Trophoblast cell (in vitro differentiated cells and primary cell): ENCODE measurements around the gene CCDC3.
A peak's percentile ranks its signal among the peaks of the same experiment; 100 is the strongest.

Source experiments
- DNase-seq, 2 donors: peaks; one replicate each; pipeline ENCODE4 v3.0.0-alpha.2; 2016
- H2AFZ ChIP-seq: 2 replicates; pipeline ENCODE4 v1.6.1; 2013; ENCODE audit warnings: low read length, moderate library complexity, mild to moderate bottlenecking; ENCODE audit not compliant: insufficient read depth, poor library complexity
- H2AK5ac ChIP-seq: 2 replicates; pipeline ENCODE4 v1.6.1; 2013; ENCODE audit warnings: mild to moderate bottlenecking, low read length
- H2BK120ac ChIP-seq: 2 replicates; pipeline ENCODE4 v1.6.1; 2013; ENCODE audit warnings: low read length, mild to moderate bottlenecking, moderate library complexity; ENCODE audit not compliant: insufficient read depth, poor library complexity
- H2BK12ac ChIP-seq: 2 replicates; pipeline ENCODE4 v1.6.1; 2013; ENCODE audit warnings: mild to moderate bottlenecking, low read length, moderate library complexity
- H2BK5ac ChIP-seq: 2 replicates; pipeline ENCODE4 v1.6.1; 2013; ENCODE audit warnings: low read length, low read depth, moderate library complexity, mild to moderate bottlenecking; ENCODE audit not compliant: poor library complexity
- H3K14ac ChIP-seq: 2 replicates; pipeline ENCODE4 v1.6.1; 2013; ENCODE audit warnings: mild to moderate bottlenecking, low read length
- H3K18ac ChIP-seq: 2 replicates; pipeline ENCODE4 v1.6.1; 2013; ENCODE audit warnings: mild to moderate bottlenecking, low read length
- H3K23ac ChIP-seq: 2 replicates; pipeline ENCODE4 v1.6.1; 2013; ENCODE audit warnings: low read length
- H3K27ac ChIP-seq: 2 replicates; pipeline ENCODE4 v1.5.1; 2013; ENCODE audit warnings: low read depth, mild to moderate bottlenecking, inconsistent platforms, low read length, moderate library complexity
- H3K27me3 ChIP-seq: 2 replicates; pipeline ENCODE4 v1.6.1; 2013; ENCODE audit warnings: inconsistent platforms, mild to moderate bottlenecking, low read length, moderate library complexity; ENCODE audit not compliant: insufficient read depth
- H3K36me3 ChIP-seq, 2 experiments: 1 replicate in 1 of 2; 2 replicates in 1 of 2; pipeline ENCODE4 v1.6.1; 2013; ENCODE audit warnings: low read length in 2 of 2, mild to moderate bottlenecking in 2 of 2, moderate library complexity in 1 of 2; ENCODE audit not compliant: insufficient read depth in 2 of 2, control insufficient read depth in 1 of 2
- H3K4ac ChIP-seq: 2 replicates; pipeline ENCODE4 v1.6.1; 2013; ENCODE audit warnings: low read depth, mild to moderate bottlenecking, low read length, moderate library complexity
- H3K4me1 ChIP-seq, 2 experiments: 1 replicate in 1 of 2; 2 replicates in 1 of 2; pipeline ENCODE4 v1.6.1; 2013; ENCODE audit warnings: low read length in 2 of 2, mild to moderate bottlenecking in 2 of 2, moderate library complexity in 1 of 2; ENCODE audit not compliant: insufficient read depth in 2 of 2, control insufficient read depth in 1 of 2
- H3K4me2 ChIP-seq: 2 replicates; pipeline ENCODE4 v1.6.1; 2013; ENCODE audit warnings: inconsistent platforms, mild to moderate bottlenecking, low read length, moderate library complexity
- H3K4me3 ChIP-seq: 2 replicates; pipeline ENCODE4 v1.5.1; 2013; ENCODE audit warnings: mild to moderate bottlenecking, low read depth, low read length, inconsistent platforms
- H3K79me1 ChIP-seq: one replicate; pipeline ENCODE4 v1.6.1; 2013; ENCODE audit warnings: low read length
- H3K79me2 ChIP-seq: 2 replicates; pipeline ENCODE4 v1.6.1; 2013; ENCODE audit warnings: low read length, mild to moderate bottlenecking; ENCODE audit not compliant: control insufficient read depth, insufficient read depth, poor library complexity
- H3K9ac ChIP-seq: 2 replicates; pipeline ENCODE4 v1.6.1; 2013; ENCODE audit warnings: mild to moderate bottlenecking, low read length
- H3K9me3 ChIP-seq: 2 replicates; pipeline ENCODE4 v1.6.1; 2013; ENCODE audit warnings: low read depth, mild to moderate bottlenecking, control low read depth, inconsistent platforms, low read length; ENCODE audit not compliant: insufficient read depth
- H4K12ac ChIP-seq: 2 replicates; pipeline ENCODE4 v1.6.1; 2013; ENCODE audit warnings: low read depth, mild to moderate bottlenecking, low read length, moderate library complexity
- H4K8ac ChIP-seq: 2 replicates; pipeline ENCODE4 v1.6.1; 2013; ENCODE audit warnings: low read depth, mild to moderate bottlenecking, low read length, moderate library complexity
- H4K91ac ChIP-seq: one replicate; pipeline ENCODE4 v1.6.1; 2013; ENCODE audit warnings: low read depth, mild to moderate bottlenecking, low read length, moderate library complexity
- WGBS: extraction: QIAGEN DNeasy Blood & Tissue Kit; methylation state at CpG from one replicate; pipeline ENCODE4 v1.1.7; 2013; ENCODE audit warnings: missing lambda C conversion rate; ENCODE audit not compliant: insufficient read length, insufficient coverage; ENCODE audit errors: extremely low coverage; 5-methylcytosine and 5-hydroxymethylcytosine counted together

CCDC3 gene

GRCh38 chr10:13047529-13048206, 46.2 kb upstream of the CCDC3 start:
- Histone ChIP-seq H2BK5ac (no peak overlapping the region), H3K9me3 (no peaks in the 10 kb centered on the region), H3K79me2 (no peaks in the 10 kb centered on the region), H4K8ac (no peak overlapping the region), H3K36me3 (no peaks in the 10 kb centered on the region), H3K79me1 (no peaks in the 10 kb centered on the region), H3K4me1 (no peaks in the 10 kb centered on the region), H3K27me3 (no peaks in the 10 kb centered on the region), H3K4me3 (no peak overlapping the region), H2BK12ac (no peak overlapping the region), H4K12ac (no peak overlapping the region), H4K91ac (no peak overlapping the region), H3K4ac (no peak overlapping the region), H2BK120ac (no peak overlapping the region), H2AK5ac (no peak overlapping the region), H2AFZ (no peak overlapping the region), H3K9ac (no peak overlapping the region), H3K4me2 (no peak overlapping the region), H3K23ac (no peak overlapping the region), H3K18ac (no peak overlapping the region), H3K14ac (no peak overlapping the region), H3K27ac (no peak overlapping the region)
- no peak for DNase-seq
- no CpG with 5 or more reads among the region's 12 CpGs for WGBS

- Histone ChIP-seq H3K4me3 (no peak overlapping the region), H2BK5ac (no peak overlapping the region), H3K9me3 (no peaks in the 10 kb centered on the region), H2AK5ac (no peak overlapping the region), H4K12ac (no peak overlapping the region), H4K91ac (no peak overlapping the region), H3K4me2 (no peak overlapping the region), H3K4ac (no peak overlapping the region), H3K14ac (no peak overlapping the region), H2AFZ (no peak overlapping the region), H2BK120ac (no peak overlapping the region), H3K9ac (no peak overlapping the region), H3K23ac (no peak overlapping the region), H3K79me1 (no peaks in the 10 kb centered on the region), H3K79me2 (no peaks in the 10 kb centered on the region), H3K36me3 (no peaks in the 10 kb centered on the region), H3K27ac (no peak overlapping the region), H4K8ac (no peak overlapping the region), H2BK12ac (no peak overlapping the region), H3K4me1 (no peaks in the 10 kb centered on the region), H3K27me3 (no peaks in the 10 kb centered on the region), H3K18ac (no peak overlapping the region)
- WGBS: no CpG with 5 or more reads among the region's 6 CpGs
- peak in 1 of 2 donors; percentile 20 for DNase-seq
Observed at GRCh38 chr10:13046851-13047528, 45.5 kb upstream of the CCDC3 start.

- no peak for DNase-seq
- Histone ChIP-seq H4K91ac (no peak overlapping the region), H3K4me3 (no peak overlapping the region), H2BK5ac (no peak overlapping the region), H2AK5ac (no peak overlapping the region), H3K9ac (no peak overlapping the region), H3K36me3 (no peaks in the 10 kb centered on the region), H2AFZ (no peak overlapping the region), H3K79me2 (no peaks in the 10 kb centered on the region), H2BK120ac (no peak overlapping the region), H4K12ac (no peak overlapping the region), H3K14ac (no peak overlapping the region), H3K23ac (no peak overlapping the region), H3K4me2 (no peak overlapping the region), H3K27me3 (no peaks in the 10 kb centered on the region), H3K4ac (no peak overlapping the region), H3K18ac (no peak overlapping the region), H2BK12ac (no peak overlapping the region), H4K8ac (no peak overlapping the region), H3K9me3 (no peaks in the 10 kb centered on the region), H3K4me1 (no peaks in the 10 kb centered on the region), H3K27ac (no peak overlapping the region), H3K79me1 (no peaks in the 10 kb centered on the region)
- no CpG with 5 or more reads among the region's 2 CpGs for WGBS
Observed at GRCh38 chr10:13043520-13043919, 42.0 kb upstream of the CCDC3 start.

- no peak overlapping the region for H2BK120ac ChIP-seq
- H3K9ac ChIP-seq: no peak overlapping the region
- H2AFZ ChIP-seq: no peak overlapping the region
- no peaks in the 10 kb centered on the region for H3K9me3 ChIP-seq
- no peak overlapping the region for H3K23ac ChIP-seq
- no peak overlapping the region for H4K91ac ChIP-seq
- H2BK12ac ChIP-seq: no peak overlapping the region
- no peak overlapping the region for H3K27ac ChIP-seq
- no peak overlapping the region for H2BK5ac ChIP-seq
- no peaks in the 10 kb centered on the region for H3K79me2 ChIP-seq
- no peaks in the 10 kb centered on the region for H3K79me1 ChIP-seq
- H2AK5ac ChIP-seq: no peak overlapping the region
- H3K4ac ChIP-seq: no peak overlapping the region
- H3K18ac ChIP-seq: no peak overlapping the region
- no peak overlapping the region for H4K8ac ChIP-seq
- H3K4me1 ChIP-seq: no peaks in the 10 kb centered on the region
- no peak overlapping the region for H3K4me3 ChIP-seq
- H3K36me3 ChIP-seq: no peaks in the 10 kb centered on the region
- H3K14ac ChIP-seq: no peak overlapping the region
- no peaks in the 10 kb centered on the region for H3K27me3 ChIP-seq
- no CpG with 5 or more reads among the region's 6 CpGs for WGBS
- no peak overlapping the region for H3K4me2 ChIP-seq
- H4K12ac ChIP-seq: no peak overlapping the region
- no peak for DNase-seq
Observed at GRCh38 chr10:13039761-13040160, 38.2 kb upstream of the CCDC3 start.
